Measurements from ENCODE around the gene RELA. TPM values are rescaled to one million over a fixed set of nuclear protein-coding genes. Genes with fewer than 3 reads are reported as not detected.
A peak's percentile ranks its signal among the peaks of the same experiment; 100 is the strongest.

RELA gene
- total RNA-seq, 2 experiments from 2014 or later = 48.0 to 78.9 TPM

DNA sequence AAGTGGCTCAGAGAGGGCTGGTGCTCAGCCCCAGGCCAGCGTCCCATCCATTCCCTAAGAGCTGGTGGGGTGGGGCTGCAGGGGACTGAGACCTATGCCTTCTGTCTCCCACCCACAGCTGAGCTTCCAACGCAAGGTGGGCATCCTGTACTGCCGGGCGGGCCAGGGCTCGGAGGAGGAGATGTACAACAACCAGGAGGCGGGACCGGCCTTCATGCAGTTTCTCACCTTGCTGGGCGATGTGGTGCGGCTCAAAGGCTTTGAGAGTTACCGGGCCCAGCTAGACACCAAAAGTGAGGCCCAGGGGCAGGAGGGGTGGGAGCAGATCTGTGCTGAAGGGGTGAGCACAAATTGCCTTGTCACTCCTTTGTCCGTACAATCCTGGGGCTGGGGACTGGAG is 17.9 kb downstream of the RELA start:
- H4K20me1 ChIP-seq (ENCODE audit: insufficient read depth, low read length) = no peaks in the 10 kb centered on the region
- H3K9me3 ChIP-seq (ENCODE audit: low read length) = no peaks in the 10 kb centered on the region
- H3K4me3 ChIP-seq (ENCODE audit: low read depth, low read length, poor library complexity, severe bottlenecking) = no peak overlapping the region
- POLR2A ChIA-PET = no interaction called here
- BruUV-seq (replicated peaks) = no TSS peak
- no peak overlapping the region for H3K27ac ChIP-seq (ENCODE audit: low read depth, low read length, poor library complexity, severe bottlenecking)
- H3K36me3 ChIP-seq (ENCODE audit: insufficient read depth, low read length) = peaks cover 67% of the 10 kb centered on the region
- H3K4me2 ChIP-seq (ENCODE audit: low read length) = no peak overlapping the region
- peaks cover 24% of the 10 kb centered on the region for H3K4me1 ChIP-seq (ENCODE audit: insufficient read depth, low read length, poor library complexity, severe bottlenecking)
- H3K9me2 ChIP-seq (ENCODE audit: insufficient read depth, low read length) = no peaks in the 10 kb centered on the region
- peaks cover 21% of the 10 kb centered on the region; the same call in 1 of the 2 replicates for H3K79me2 ChIP-seq (ENCODE audit: insufficient read depth, low read depth, low read length)
- H2AFZ ChIP-seq (ENCODE audit: low read length) = no peak overlapping the region
- CTCF ChIA-PET (ENCODE audit: unreplicated experiment) = interaction anchor here (0.5 kb wide), 1 partner anchor 367 kb away, joined by 10 read pairs; no protein-coding TSS in a partner anchor
- intact Hi-C loops (cut with micrococcal nuclease; ENCODE audit: unreplicated experiment) = no loop called here
- DNase-seq (ENCODE audit: low spot score) = no peak
- TF ChIP-seq, protein P1, sequence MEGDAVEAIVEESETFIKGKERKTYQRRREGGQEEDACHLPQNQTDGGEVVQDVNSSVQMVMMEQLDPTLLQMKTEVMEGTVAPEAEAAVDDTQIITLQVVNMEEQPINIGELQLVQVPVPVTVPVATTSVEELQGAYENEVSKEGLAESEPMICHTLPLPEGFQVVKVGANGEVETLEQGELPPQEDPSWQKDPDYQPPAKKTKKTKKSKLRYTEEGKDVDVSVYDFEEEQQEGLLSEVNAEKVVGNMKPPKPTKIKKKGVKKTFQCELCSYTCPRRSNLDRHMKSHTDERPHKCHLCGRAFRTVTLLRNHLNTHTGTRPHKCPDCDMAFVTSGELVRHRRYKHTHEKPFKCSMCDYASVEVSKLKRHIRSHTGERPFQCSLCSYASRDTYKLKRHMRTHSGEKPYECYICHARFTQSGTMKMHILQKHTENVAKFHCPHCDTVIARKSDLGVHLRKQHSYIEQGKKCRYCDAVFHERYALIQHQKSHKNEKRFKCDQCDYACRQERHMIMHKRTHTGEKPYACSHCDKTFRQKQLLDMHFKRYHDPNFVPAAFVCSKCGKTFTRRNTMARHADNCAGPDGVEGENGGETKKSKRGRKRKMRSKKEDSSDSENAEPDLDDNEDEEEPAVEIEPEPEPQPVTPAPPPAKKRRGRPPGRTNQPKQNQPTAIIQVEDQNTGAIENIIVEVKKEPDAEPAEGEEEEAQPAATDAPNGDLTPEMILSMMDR (conservative IDR thresholded peaks at IDR 0.05; ENCODE audit: low read length) = no peak
- TF ChIP-seq EZH2phosphoT487 (IDR thresholded peaks at IDR 0.05; ENCODE audit: borderline replicate concordance, low read depth, low read length) = no peak

- DNase-seq (ENCODE audit: low spot score) = no peak
- H3K9me3 ChIP-seq (ENCODE audit: low read length) = no peaks in the 10 kb centered on the region
- H3K4me3 ChIP-seq (ENCODE audit: low read depth, low read length, poor library complexity, severe bottlenecking) = no peak overlapping the region
- no peak for TF ChIP-seq EZH2phosphoT487 (IDR thresholded peaks at IDR 0.05; ENCODE audit: borderline replicate concordance, low read depth, low read length)
- TF ChIP-seq, protein P1 (conservative IDR thresholded peaks at IDR 0.05; ENCODE audit: low read length) = no peak
- H2AFZ ChIP-seq (ENCODE audit: low read length) = no peak overlapping the region
- no peaks in the 10 kb centered on the region for H4K20me1 ChIP-seq (ENCODE audit: insufficient read depth, low read length)
- peaks cover 58% of the 10 kb centered on the region for H3K36me3 ChIP-seq (ENCODE audit: insufficient read depth, low read length)
- ChIA-PET CTCF (ENCODE audit: unreplicated experiment) (no interaction called here), POLR2A (no interaction called here)
- peaks cover 22% of the 10 kb centered on the region; the same call in 1 of the 2 replicates for H3K79me2 ChIP-seq (ENCODE audit: insufficient read depth, low read depth, low read length)
- no peak overlapping the region for H3K4me2 ChIP-seq (ENCODE audit: low read length)
- peaks cover 33% of the 10 kb centered on the region for H3K4me1 ChIP-seq (ENCODE audit: insufficient read depth, low read length, poor library complexity, severe bottlenecking)
- intact Hi-C loops (cut with micrococcal nuclease; ENCODE audit: unreplicated experiment) = no loop called here
- H3K9me2 ChIP-seq (ENCODE audit: insufficient read depth, low read length) = no peaks in the 10 kb centered on the region
- BruUV-seq (replicated peaks) = no TSS peak
- no peak overlapping the region for H3K27ac ChIP-seq (ENCODE audit: low read depth, low read length, poor library complexity, severe bottlenecking)
Measured at GRCh38 chr11:65643971-65644370, 18.7 kb downstream of the RELA start.

DNA sequence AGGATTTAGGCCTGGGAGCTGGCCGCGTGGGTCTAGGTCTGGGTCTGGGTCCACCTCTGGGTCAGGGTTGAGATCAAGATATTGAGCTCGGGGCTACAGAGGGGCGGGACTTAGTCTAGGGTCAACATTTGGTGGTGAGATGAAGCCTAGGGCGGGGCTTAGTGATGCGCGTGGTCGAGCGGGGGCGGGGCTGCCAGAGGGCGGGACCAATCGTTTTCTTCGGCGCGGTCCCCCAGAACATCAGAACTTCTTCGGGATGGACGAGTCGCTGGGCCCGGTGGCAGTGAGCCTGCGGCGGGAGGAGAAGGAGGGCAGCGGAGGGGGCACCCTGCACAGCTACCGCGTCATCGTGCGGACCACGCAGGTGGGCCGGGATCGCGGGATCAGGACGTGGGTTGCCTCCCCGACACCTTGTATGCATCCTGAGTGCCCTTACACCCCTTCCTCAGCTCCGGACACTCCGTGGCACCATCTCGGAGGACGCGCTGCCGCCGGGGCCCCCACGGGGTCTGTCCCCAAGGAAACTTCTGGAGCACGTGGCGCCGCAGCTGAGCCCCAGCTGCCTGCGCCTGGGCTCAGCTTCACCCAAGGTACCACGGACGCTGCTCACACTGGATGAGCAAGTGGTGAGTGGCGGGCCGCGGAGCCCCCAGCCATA is 20.6 kb downstream of the RELA start:
- H3K4me2 ChIP-seq (ENCODE audit: low read length) = peak overlapping the region; percentile 97
- no TSS peak for BruUV-seq (replicated peaks)
- peak; percentile 32 for DNase-seq (ENCODE audit: low spot score)
- ChIA-PET POLR2A (no interaction called here), CTCF (ENCODE audit: unreplicated experiment) (interaction anchor here (1.1 kb wide), 1 partner anchor 66 kb away, joined by 3 read pairs; no protein-coding TSS in a partner anchor)
- H4K20me1 ChIP-seq (ENCODE audit: insufficient read depth, low read length) = no peaks in the 10 kb centered on the region
- peaks cover 54% of the 10 kb centered on the region for H3K36me3 ChIP-seq (ENCODE audit: insufficient read depth, low read length)
- H3K27ac ChIP-seq (ENCODE audit: low read depth, low read length, poor library complexity, severe bottlenecking) = peak overlapping the region; percentile 95
- no peak for TF ChIP-seq EZH2phosphoT487 (IDR thresholded peaks at IDR 0.05; ENCODE audit: borderline replicate concordance, low read depth, low read length)
- TF ChIP-seq, protein P1 (conservative IDR thresholded peaks at IDR 0.05; ENCODE audit: low read length) = no peak
- no peak overlapping the region for H2AFZ ChIP-seq (ENCODE audit: low read length)
- intact Hi-C loops (cut with micrococcal nuclease; ENCODE audit: unreplicated experiment) = no loop called here
- no peaks in the 10 kb centered on the region for H3K9me2 ChIP-seq (ENCODE audit: insufficient read depth, low read length)
- H3K4me1 ChIP-seq (ENCODE audit: insufficient read depth, low read length, poor library complexity, severe bottlenecking) = peaks cover 45% of the 10 kb centered on the region
- H3K79me2 ChIP-seq (ENCODE audit: insufficient read depth, low read depth, low read length) = peaks cover 22% of the 10 kb centered on the region; the same call in 1 of the 2 replicates
- H3K4me3 ChIP-seq (ENCODE audit: low read depth, low read length, poor library complexity, severe bottlenecking) = peak overlapping the region; percentile 90
- H3K9me3 ChIP-seq (ENCODE audit: low read length) = no peaks in the 10 kb centered on the region

All from OCI-LY7 (cell line).